Esophagus muscularis mucosa (tissue), 4 donors: ENCODE measurements around the gene FAM193B. TPM values are rescaled to one million over a fixed set of nuclear protein-coding genes. Genes with fewer than 3 reads are reported as not detected.

Experiments used
- DNase-seq: peaks from one replicate; pipeline ENCODE4 v3.0.0-alpha.2; 2017; ENCODE audit errors: extremely low spot score
- H3K27ac ChIP-seq, 4 donors: fragments of 200-600 bp; sonication (generic); replicated peaks in 1 of 4; 1 replicate in 3 of 4; 2 replicates in 1 of 4; pipeline ENCODE4 v1.5.1; 2016 to 2019; ENCODE audit warnings: mild to moderate bottlenecking in 1 of 4
- H3K27me3 ChIP-seq, 4 donors: fragments of 200-600 bp; sonication (generic); one replicate each; pipeline versions ENCODE4 v1.5.1 to v1.6.0; 2016 to 2019
- H3K36me3 ChIP-seq, 4 donors: fragments of 200-600 bp; sonication (generic); one replicate each; pipeline ENCODE4 v1.5.1; 2016 to 2019
- H3K4me1 ChIP-seq, 4 donors: fragments of 200-600 bp; sonication (generic); one replicate each; pipeline ENCODE4 v1.5.1; 2016 to 2019
- H3K4me3 ChIP-seq, 4 donors: fragments of 200-600 bp; sonication (generic); 1 replicate in 2 of 4; 2 replicates in 2 of 4; pipeline ENCODE4 v1.5.1; 2016 to 2019; ENCODE audit warnings: mild to moderate bottlenecking in 4 of 4, moderate library complexity in 1 of 4
- H3K9me3 ChIP-seq, 4 donors: fragments of 200-600 bp; sonication (generic); 1 replicate in 3 of 4; 2 replicates in 1 of 4; pipeline ENCODE4 v1.5.1; 2016 to 2019
- EP300 ChIP-seq: sonication (generic); formaldehyde crosslinking; IDR thresholded peaks from one replicate; pipeline ENCODE4 v1.6.1; 2017; ENCODE audit warnings: antibody characterized with exemption
- POLR2A ChIP-seq: fragments of 450-650 bp; IDR thresholded peaks from one replicate; pipeline ENCODE4 v1.6.1; 2017; ENCODE audit warnings: antibody characterized with exemption, moderate library complexity, mild to moderate bottlenecking, low read depth
- POLR2AphosphoS5 ChIP-seq, 2 donors: sonication (generic); formaldehyde crosslinking; IDR thresholded peaks; one replicate each; pipeline ENCODE4 v1.6.1; 2017; ENCODE audit warnings: antibody characterized with exemption in 2 of 2
- WGBS: methylation state at CpG from one replicate; pipeline ENCODE4 v1.1.5; 2018; 5-methylcytosine and 5-hydroxymethylcytosine counted together
- intact Hi-C: fragments of 100-400 bp; cut with DNase I; formaldehyde crosslinking; loops from one replicate; pipeline ENCODE4 v1.15.1; 2023
- total RNA-seq, 4 donors: library from RNA; depleted of rRNA; stranded (reverse); fragments of >200 nt; gene quantifications; one replicate each; pipeline versions ENCODE4 v1.1.0 to v1.2.1, GENCODE V29; 2016
- TF ChIP-seq, protein P1 (sequence below), 3 experiments: fragments of 200-600 bp in 2 of 3; fragments of 450-650 bp in 1 of 3; sonication (generic) in 2 of 3; IDR thresholded peaks; one replicate each; pipeline ENCODE4 v1.5.1; 2017 to 2019; ENCODE audit warnings: antibody characterized with exemption in 3 of 3, mild to moderate bottlenecking in 2 of 3, moderate library complexity in 1 of 3

Gene FAM193B
- total RNA-seq, 4 donors from 2014 or later: 24.4 to 65.6 (median 50.7) TPM

DNA sequence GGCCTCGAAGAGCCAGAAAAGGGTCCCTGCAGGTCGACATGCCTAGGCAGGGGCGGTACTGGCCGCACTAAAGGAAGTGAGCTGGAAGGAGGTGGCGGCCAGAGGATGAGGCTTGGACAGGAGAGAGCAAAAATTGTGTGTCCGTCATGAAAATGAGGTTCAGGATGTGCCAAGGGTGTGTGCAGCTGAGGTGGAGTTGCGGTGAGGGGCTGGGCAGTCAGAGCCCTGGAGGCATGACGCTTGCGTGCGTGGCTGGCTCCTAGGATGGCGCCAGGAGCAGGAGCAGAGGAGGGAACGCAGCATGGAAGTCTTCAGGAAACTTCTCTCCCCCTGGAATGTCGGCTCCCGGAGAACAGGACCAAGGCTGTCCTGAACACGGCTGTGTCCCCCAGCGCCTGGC is 51.5 kb downstream of the FAM193B start:
- Histone ChIP-seq H3K36me3 (peaks cover 0 to 11% (median 3%) of the 10 kb centered on the region in 4 donors), H3K4me1 (peaks cover 16 to 26% (median 22%) of the 10 kb centered on the region in 4 donors), H3K4me3 (no peak overlapping the region), H3K9me3 (no peaks in the 10 kb centered on the region), H3K27ac (no peak overlapping the region), H3K27me3 (no peaks in the 10 kb centered on the region)
- intact Hi-C loops: loop anchor here (5.0 kb wide), 1 partner anchor 101 kb away; the partner anchor contains the start of gene PFN3
- no peak for DNase-seq
- TF ChIP-seq EP300 (no peak), POLR2AphosphoS5 (IDR thresholded peaks at IDR 0.05) (no peak), POLR2A (no peak)
- TF ChIP-seq, protein P1, sequence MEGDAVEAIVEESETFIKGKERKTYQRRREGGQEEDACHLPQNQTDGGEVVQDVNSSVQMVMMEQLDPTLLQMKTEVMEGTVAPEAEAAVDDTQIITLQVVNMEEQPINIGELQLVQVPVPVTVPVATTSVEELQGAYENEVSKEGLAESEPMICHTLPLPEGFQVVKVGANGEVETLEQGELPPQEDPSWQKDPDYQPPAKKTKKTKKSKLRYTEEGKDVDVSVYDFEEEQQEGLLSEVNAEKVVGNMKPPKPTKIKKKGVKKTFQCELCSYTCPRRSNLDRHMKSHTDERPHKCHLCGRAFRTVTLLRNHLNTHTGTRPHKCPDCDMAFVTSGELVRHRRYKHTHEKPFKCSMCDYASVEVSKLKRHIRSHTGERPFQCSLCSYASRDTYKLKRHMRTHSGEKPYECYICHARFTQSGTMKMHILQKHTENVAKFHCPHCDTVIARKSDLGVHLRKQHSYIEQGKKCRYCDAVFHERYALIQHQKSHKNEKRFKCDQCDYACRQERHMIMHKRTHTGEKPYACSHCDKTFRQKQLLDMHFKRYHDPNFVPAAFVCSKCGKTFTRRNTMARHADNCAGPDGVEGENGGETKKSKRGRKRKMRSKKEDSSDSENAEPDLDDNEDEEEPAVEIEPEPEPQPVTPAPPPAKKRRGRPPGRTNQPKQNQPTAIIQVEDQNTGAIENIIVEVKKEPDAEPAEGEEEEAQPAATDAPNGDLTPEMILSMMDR (IDR thresholded peaks at IDR 0.05): no peak
- WGBS: 80% methylated on average over 16 of the region's 16 CpGs

DNA sequence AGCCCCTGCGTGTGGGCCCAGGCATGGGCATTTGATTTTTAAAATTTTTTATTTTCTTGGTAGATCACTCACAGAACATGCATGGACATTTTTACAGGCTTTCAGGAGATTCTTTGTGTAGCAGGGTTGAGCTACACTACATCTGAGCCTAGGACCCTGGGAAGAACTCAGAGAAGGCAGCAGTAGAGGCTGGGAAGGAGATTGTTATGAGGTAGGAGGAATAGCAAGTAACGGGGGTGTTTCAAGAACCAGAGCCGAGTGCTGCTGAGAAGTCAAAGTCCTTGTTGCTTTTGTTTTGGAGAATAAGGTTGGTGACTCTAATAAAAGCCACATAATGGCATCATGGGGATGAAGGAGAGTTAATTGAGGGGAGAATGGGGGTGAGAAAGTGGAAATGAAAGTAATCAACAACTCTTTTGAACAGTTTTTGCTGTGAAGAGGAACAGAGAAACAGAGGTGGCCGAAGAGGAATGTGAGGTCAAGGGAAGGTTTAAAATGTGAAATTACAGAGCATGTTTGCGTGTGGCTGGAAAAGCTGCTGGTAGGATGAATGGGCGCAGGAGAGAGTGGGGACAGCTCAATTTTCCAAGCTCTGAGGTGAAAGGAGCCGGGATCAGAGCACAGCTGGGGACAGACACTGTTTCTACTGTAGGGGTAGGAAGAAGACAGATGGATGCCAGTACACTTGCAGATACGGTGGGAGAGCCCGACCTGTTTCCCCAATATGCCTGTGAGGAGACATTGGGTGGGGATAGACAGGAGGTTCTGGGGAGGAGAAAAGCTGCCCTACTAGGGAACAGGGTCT is 52.3 kb downstream of the FAM193B start:
- Histone ChIP-seq H3K4me3 (no peak overlapping the region), H3K4me1 (peaks cover 18 to 28% (median 24%) of the 10 kb centered on the region in 4 donors), H3K27ac (no peak overlapping the region), H3K9me3 (no peaks in the 10 kb centered on the region), H3K36me3 (peaks cover 0 to 11% (median 3%) of the 10 kb centered on the region in 4 donors), H3K27me3 (no peaks in the 10 kb centered on the region)
- DNase-seq: no peak
- WGBS: 64% methylated on average over 9 of the region's 9 CpGs
- intact Hi-C loops: loop anchor here (2.0 to 5.0 kb wide), 3 partner anchors 47 to 100 kb away; partner anchors contain the start of genes GRK6 and PFN3
- TF ChIP-seq, protein P1 (IDR thresholded peaks at IDR 0.05): no peak
- TF ChIP-seq POLR2AphosphoS5 (IDR thresholded peaks at IDR 0.05): no peak
- no peak for TF ChIP-seq POLR2A
- TF ChIP-seq EP300: no peak

GRCh38 chr5:177500685-177501522 is 53.5 kb downstream of the FAM193B start:
- peak overlapping the region; percentile 12 to 69 (median 54) for H3K27ac ChIP-seq

DNA sequence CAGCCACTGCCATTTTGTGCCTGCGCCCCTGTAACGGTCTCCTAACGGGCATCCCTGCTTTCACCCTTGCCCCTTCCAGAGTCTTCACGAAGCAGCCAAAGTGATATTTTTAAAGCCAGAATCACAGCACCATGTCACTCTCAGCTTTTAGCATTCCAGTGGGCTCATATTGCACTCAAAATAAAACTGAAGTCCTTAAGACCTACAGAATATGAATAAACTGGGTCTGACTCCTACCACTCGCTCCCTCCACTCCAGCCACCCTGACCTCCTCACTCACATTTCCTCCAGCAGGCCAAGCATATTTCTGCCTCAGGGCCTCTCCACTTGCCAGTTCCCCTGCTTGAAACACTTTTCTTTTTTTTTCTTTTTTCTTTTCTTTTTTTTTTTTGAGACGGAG is 54.5 kb downstream of the FAM193B start:
- Histone ChIP-seq H3K36me3 (peaks cover 0 to 16% (median 3%) of the 10 kb centered on the region in 4 donors), H3K27ac (peak overlapping the region in 2 of 4 donors; percentile 12 to 52), H3K4me1 (peaks cover 34 to 48% (median 44%) of the 10 kb centered on the region in 4 donors), H3K9me3 (no peaks in the 10 kb centered on the region), H3K4me3 (no peak overlapping the region), H3K27me3 (no peaks in the 10 kb centered on the region)
- WGBS: 81% methylated on average over 6 of the region's 6 CpGs
- TF ChIP-seq EP300: no peak
- TF ChIP-seq, protein P1 (IDR thresholded peaks at IDR 0.05): no peak
- intact Hi-C loops: loop anchor here (2.0 to 5.0 kb wide), 3 partner anchors 45 to 98 kb away; partner anchors contain the start of genes GRK6 and PFN3
- DNase-seq: no peak

More at GRCh38 chr5:177500685-177501522, 53.5 kb downstream of the FAM193B start:
- H3K4me1 ChIP-seq: peaks cover 23 to 38% (median 34%) of the 10 kb centered on the region in 4 donors
- no peaks in the 10 kb centered on the region for H3K27me3 ChIP-seq
- intact Hi-C loops: loop anchor here (2.0 to 5.0 kb wide), 3 partner anchors 46 to 99 kb away; partner anchors contain the start of genes GRK6 and PFN3
- no peak overlapping the region for H3K4me3 ChIP-seq
- peak; percentile 95 for DNase-seq
- H3K9me3 ChIP-seq: no peaks in the 10 kb centered on the region
- no peak for TF ChIP-seq EP300
- TF ChIP-seq POLR2A: no peak
- TF ChIP-seq POLR2AphosphoS5 (IDR thresholded peaks at IDR 0.05): peak in 1 of 2 donors; percentile 73
- TF ChIP-seq, protein P1 (IDR thresholded peaks at IDR 0.05): peak; percentile 94 to 97 (median 95)
- 23% methylated on average over 6 of the region's 10 CpGs for WGBS
- H3K36me3 ChIP-seq: peaks cover 0 to 13% (median 3%) of the 10 kb centered on the region in 4 donors
